22Rv1 (cell line): ENCODE data around the gene CTDSPL.

Experiments
- H3K27ac ChIP-seq: fragments of 450-650 bp; 2 replicates; pipeline ENCODE4 v1.5.1; 2017
- ZFX ChIP-seq: fragments of 450-650 bp; IDR thresholded peaks from 2 replicates; pipeline ENCODE4 v1.6.1; 2017; ENCODE audit warnings: antibody characterized with exemption, borderline replicate concordance
- TF ChIP-seq, protein P1 (sequence below): fragments of 450-650 bp; IDR thresholded peaks from 2 replicates; pipeline ENCODE4 v1.5.1; 2017; ENCODE audit warnings: mild to moderate bottlenecking

The CTDSPL gene

GRCh38 chr3:37899711-37900306, 38.1 kb downstream of the CTDSPL start:
- H3K27ac ChIP-seq: no peak overlapping the region

DNA sequence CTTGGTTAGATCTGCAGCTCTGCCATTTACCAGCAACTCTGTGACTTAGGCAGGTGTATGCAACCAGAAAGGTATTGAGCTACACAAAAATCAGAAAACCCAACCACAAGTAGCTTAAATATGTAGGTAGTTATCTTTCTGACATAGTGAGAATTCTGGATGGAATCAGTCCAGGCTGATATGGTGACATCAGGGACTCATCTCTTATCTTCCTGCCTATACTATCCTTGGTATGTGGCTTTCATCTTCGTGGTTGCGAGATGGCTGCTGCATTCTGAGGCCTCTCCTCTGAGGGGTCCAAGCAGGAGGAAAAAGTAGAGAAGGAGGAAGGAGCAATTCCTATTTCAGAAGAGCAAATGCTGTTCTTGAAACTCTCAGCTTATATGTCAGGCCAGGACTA, 40.0 kb downstream of the CTDSPL start:
- TF ChIP-seq, protein P1, sequence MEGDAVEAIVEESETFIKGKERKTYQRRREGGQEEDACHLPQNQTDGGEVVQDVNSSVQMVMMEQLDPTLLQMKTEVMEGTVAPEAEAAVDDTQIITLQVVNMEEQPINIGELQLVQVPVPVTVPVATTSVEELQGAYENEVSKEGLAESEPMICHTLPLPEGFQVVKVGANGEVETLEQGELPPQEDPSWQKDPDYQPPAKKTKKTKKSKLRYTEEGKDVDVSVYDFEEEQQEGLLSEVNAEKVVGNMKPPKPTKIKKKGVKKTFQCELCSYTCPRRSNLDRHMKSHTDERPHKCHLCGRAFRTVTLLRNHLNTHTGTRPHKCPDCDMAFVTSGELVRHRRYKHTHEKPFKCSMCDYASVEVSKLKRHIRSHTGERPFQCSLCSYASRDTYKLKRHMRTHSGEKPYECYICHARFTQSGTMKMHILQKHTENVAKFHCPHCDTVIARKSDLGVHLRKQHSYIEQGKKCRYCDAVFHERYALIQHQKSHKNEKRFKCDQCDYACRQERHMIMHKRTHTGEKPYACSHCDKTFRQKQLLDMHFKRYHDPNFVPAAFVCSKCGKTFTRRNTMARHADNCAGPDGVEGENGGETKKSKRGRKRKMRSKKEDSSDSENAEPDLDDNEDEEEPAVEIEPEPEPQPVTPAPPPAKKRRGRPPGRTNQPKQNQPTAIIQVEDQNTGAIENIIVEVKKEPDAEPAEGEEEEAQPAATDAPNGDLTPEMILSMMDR: no peak
- TF ChIP-seq ZFX: no peak
- no peak overlapping the region for H3K27ac ChIP-seq

More at GRCh38 chr3:37899711-37900306, 38.1 kb downstream of the CTDSPL start:
- TF ChIP-seq ZFX: no peak
- TF ChIP-seq, protein P1: no peak

DNA sequence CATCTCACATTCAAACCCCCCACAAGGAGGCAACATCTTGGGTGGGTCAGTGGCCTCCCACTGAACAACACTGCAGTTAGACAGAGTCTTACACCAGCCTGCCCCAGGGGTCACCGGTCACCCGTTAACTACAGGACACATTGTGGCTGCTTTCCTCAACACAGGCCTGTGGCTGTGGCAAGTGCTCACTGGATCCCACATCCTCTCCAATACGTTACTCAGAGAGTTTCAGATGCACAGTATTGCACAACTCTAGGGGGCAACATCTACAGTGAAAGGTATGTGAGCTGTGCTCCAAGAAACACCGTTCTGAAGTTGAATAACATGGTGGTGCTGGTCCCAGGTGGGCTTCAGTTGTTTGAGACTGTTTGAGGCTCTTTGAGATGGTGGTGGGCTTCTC, 41.0 kb downstream of the CTDSPL start:
- TF ChIP-seq ZFX: no peak
- TF ChIP-seq, protein P1: no peak
- no peak overlapping the region for H3K27ac ChIP-seq

GRCh38 chr3:37903320-37903719, 41.6 kb downstream of the CTDSPL start:
- no peak overlapping the region for H3K27ac ChIP-seq
- TF ChIP-seq, protein P1: no peak
- TF ChIP-seq ZFX: no peak

GRCh38 chr3:37903734-37904133, 42.1 kb downstream of the CTDSPL start:
- no peak for TF ChIP-seq ZFX
- TF ChIP-seq, protein P1: no peak
- no peak overlapping the region for H3K27ac ChIP-seq

- no peak for TF ChIP-seq ZFX
- TF ChIP-seq, protein P1: no peak
- no peak overlapping the region for H3K27ac ChIP-seq
Observed at GRCh38 chr3:37904601-37905000, 42.9 kb downstream of the CTDSPL start.

DNA sequence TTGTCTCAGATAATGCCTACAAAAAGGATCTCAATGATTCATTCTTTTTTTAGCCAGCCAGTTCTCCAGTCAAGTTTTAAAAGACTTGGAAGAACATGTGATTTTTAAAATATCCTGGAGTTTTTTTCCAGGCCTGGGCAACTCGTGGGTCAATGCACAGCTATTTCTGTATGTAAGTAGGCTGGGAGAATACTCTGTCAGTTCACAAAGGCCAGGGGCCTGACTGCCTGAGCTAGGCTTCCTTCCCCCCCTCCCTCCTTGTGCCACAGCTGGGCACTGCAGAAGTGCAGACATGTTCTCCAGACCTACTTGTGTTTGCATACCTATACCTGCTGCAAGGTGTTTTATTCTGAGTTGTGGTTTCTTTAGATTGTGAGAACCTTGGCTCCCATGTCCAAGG, 43.7 kb downstream of the CTDSPL start:
- TF ChIP-seq, protein P1: no peak
- TF ChIP-seq ZFX: no peak
- H3K27ac ChIP-seq: no peak overlapping the region
